Endodermal cell (in vitro differentiated cells): ENCODE results near the gene MS4A18. TPM values are rescaled to one million over a fixed set of nuclear protein-coding genes. Genes with fewer than 3 reads are reported as not detected.

Experiments used
- DNase-seq: peaks from one replicate; pipeline ENCODE4 v3.0.0-alpha.2; 2017
- H3K27ac ChIP-seq: 2 replicates; pipeline ENCODE4 v1.5.1; 2013; ENCODE audit warnings: mild to moderate bottlenecking, low read depth, low read length, moderate library complexity
- H3K27me3 ChIP-seq: 2 replicates; pipeline ENCODE4 v1.6.1; 2013; ENCODE audit warnings: mild to moderate bottlenecking, low read length, moderate library complexity; ENCODE audit not compliant: insufficient read depth, control insufficient read depth, poor library complexity, severe bottlenecking
- H3K36me3 ChIP-seq: 2 replicates; pipeline ENCODE4 v1.7.0; 2013; ENCODE audit warnings: mild to moderate bottlenecking, low read length, moderate library complexity; ENCODE audit not compliant: control insufficient read depth, insufficient read depth
- H3K4me1 ChIP-seq: one replicate; pipeline ENCODE4 v1.7.0; 2013; ENCODE audit warnings: low read length; ENCODE audit not compliant: control insufficient read depth, insufficient read depth
- H3K4me3 ChIP-seq: 2 replicates; pipeline ENCODE4 v1.5.1; 2013; ENCODE audit warnings: mild to moderate bottlenecking, low read length, moderate library complexity
- H3K9ac ChIP-seq: 2 replicates; pipeline ENCODE4 v1.6.1; 2013; ENCODE audit warnings: mild to moderate bottlenecking, low read length, moderate library complexity; ENCODE audit not compliant: poor library complexity, severe bottlenecking; ENCODE audit errors: extremely low read depth
- H3K9me3 ChIP-seq: 2 replicates; pipeline ENCODE4 v1.6.1; 2013; ENCODE audit warnings: mild to moderate bottlenecking, low read length, moderate library complexity; ENCODE audit not compliant: control insufficient read depth
- H3K27ac Mint-ChIP-seq: 2 replicates; pipeline ENCODE4 v1.8.0; 2020; ENCODE audit warnings: mixed read lengths
- H3K27me3 Mint-ChIP-seq: 2 replicates; pipeline ENCODE4 v1.8.0; 2021; ENCODE audit warnings: mild to moderate bottlenecking, mixed read lengths; ENCODE audit not compliant: insufficient read depth
- H3K36me3 Mint-ChIP-seq: 2 replicates; pipeline ENCODE4 v1.8.0; 2020; ENCODE audit warnings: low read depth, mixed read lengths
- H3K4me1 Mint-ChIP-seq: 2 replicates; pipeline ENCODE4 v1.8.0; 2020; ENCODE audit warnings: mixed read lengths
- H3K4me3 Mint-ChIP-seq: 2 replicates; pipeline ENCODE4 v1.8.0; 2020; ENCODE audit warnings: mild to moderate bottlenecking, moderate library complexity, mixed read lengths
- H3K9me3 Mint-ChIP-seq: 2 replicates; pipeline ENCODE4 v1.8.0; 2020; ENCODE audit warnings: mild to moderate bottlenecking, mixed read lengths
- CTCF ChIP-seq: fragments of 200-600 bp; sonication (generic); conservative IDR thresholded peaks from 2 replicates; pipeline ENCODE4 v1.5.0; 2021; ENCODE audit warnings: antibody characterized with exemption, mild to moderate bottlenecking
- WGBS, 2 experiments: methylation state at CpG; one replicate each; pipeline versions ENCODE4 v1.1.5 to v1.1.7; 2013; ENCODE audit warnings: missing lambda C conversion rate in 2 of 2, mixed read lengths in 1 of 2; ENCODE audit not compliant: insufficient coverage in 1 of 2, insufficient read length in 1 of 2; 5-methylcytosine and 5-hydroxymethylcytosine counted together
- total RNA-seq, 2 donors: library from RNA; stranded (reverse); fragmentation: NEBNext Ultra II Directional in 1 of 2; extraction: Animal tissue kit (Norgen Biotek cat#: 25700) in 1 of 2; gene quantifications; 2 replicates in 1 of 2; 3 replicates in 1 of 2; pipeline ENCODE4 v1.2.1, GENCODE V29; 2021

MS4A18 gene
- total RNA-seq, 2 donors from 2014 or later: not detected

GRCh38 chr11:60774726-60775125 lies 50.2 kb downstream of the MS4A18 start:
- Mint-ChIP-seq H3K27ac (no peak overlapping the region), H3K9me3 (no peaks in the 10 kb centered on the region), H3K4me3 (no peak overlapping the region), H3K27me3 (peaks cover 19% of the 10 kb centered on the region), H3K4me1 (no peaks in the 10 kb centered on the region), H3K36me3 (no peaks in the 10 kb centered on the region)
- Histone ChIP-seq H3K27ac (no peak overlapping the region), H3K9me3 (no peaks in the 10 kb centered on the region), H3K36me3 (no peaks in the 10 kb centered on the region), H3K4me3 (no peak overlapping the region), H3K27me3 (no peaks in the 10 kb centered on the region), H3K4me1 (no peaks in the 10 kb centered on the region), H3K9ac (no peak overlapping the region)
- TF ChIP-seq CTCF: no peak
- 73 to 88% methylated on average over 8 to 13 of the region's 13 CpGs for WGBS, 2 experiments
- no peak for DNase-seq

DNA sequence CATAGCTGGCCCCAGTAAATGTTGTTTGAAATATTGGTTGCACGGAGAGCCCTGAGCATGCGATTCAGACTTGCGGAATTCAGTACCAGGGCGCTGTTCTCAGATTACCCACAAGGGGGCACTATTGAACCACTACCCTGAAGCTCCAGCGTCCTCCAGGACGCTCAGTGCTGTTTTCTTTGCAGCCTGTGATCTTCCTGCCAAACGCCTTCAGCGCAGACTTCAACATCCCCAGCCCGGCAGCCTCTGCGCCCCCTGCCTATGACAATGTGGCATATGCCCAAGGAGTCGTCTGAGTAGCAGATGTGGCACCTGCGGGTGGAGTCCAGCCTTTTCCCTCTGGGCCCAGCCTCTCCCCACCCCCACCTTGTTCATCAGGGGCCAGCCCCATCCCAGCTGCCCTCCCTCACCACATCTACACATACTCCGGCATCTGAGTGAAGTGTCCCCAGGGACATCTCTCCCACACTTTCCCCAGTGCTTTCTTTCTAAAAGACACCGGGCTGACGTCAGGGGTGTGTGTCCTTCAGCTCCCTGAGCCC lies 51.0 kb downstream of the MS4A18 start:
- H3K36me3 ChIP-seq: no peaks in the 10 kb centered on the region
- no peak overlapping the region for H3K9ac ChIP-seq
- WGBS, 2 experiments: 26 to 28% methylated on average over 11 to 15 of the region's 15 CpGs
- H3K27ac Mint-ChIP-seq: no peak overlapping the region
- no peaks in the 10 kb centered on the region for H3K4me1 ChIP-seq
- H3K27me3 ChIP-seq: no peaks in the 10 kb centered on the region
- no peaks in the 10 kb centered on the region for H3K4me1 Mint-ChIP-seq
- peak; percentile 93 for TF ChIP-seq CTCF
- no peaks in the 10 kb centered on the region for H3K9me3 ChIP-seq
- H3K4me3 ChIP-seq: no peak overlapping the region
- H3K9me3 Mint-ChIP-seq: no peaks in the 10 kb centered on the region
- H3K36me3 Mint-ChIP-seq: no peaks in the 10 kb centered on the region
- no peak overlapping the region for H3K27ac ChIP-seq
- H3K27me3 Mint-ChIP-seq: peaks cover 19% of the 10 kb centered on the region
- no peak overlapping the region for H3K4me3 Mint-ChIP-seq
- DNase-seq: peak; percentile 96

- no peaks in the 10 kb centered on the region for H3K9me3 ChIP-seq
- H3K36me3 Mint-ChIP-seq: no peaks in the 10 kb centered on the region
- DNase-seq: no peak
- H3K4me3 Mint-ChIP-seq: no peak overlapping the region
- no peaks in the 10 kb centered on the region for H3K4me1 ChIP-seq
- H3K27ac Mint-ChIP-seq: no peak overlapping the region
- no peaks in the 10 kb centered on the region for H3K36me3 ChIP-seq
- no peak overlapping the region for H3K27ac ChIP-seq
- no peaks in the 10 kb centered on the region for H3K27me3 ChIP-seq
- H3K9me3 Mint-ChIP-seq: no peaks in the 10 kb centered on the region
- 77 to 100% methylated on average over 1 to 4 of the region's 4 CpGs for WGBS, 2 experiments
- H3K9ac ChIP-seq: no peak overlapping the region
- no peaks in the 10 kb centered on the region for H3K4me1 Mint-ChIP-seq
- no peak overlapping the region for H3K4me3 ChIP-seq
- peaks cover 19% of the 10 kb centered on the region for H3K27me3 Mint-ChIP-seq
- no peak for TF ChIP-seq CTCF
Observed at GRCh38 chr11:60776167-60776566, 51.6 kb downstream of the MS4A18 start.
